ENCODE measurements around the gene LRRIQ4.

LRRIQ4 gene

GRCh38 chr3:169838511-169839030, 25.9 kb downstream of the LRRIQ4 start:
- TF ChIP-seq MYC (IDR thresholded peaks at IDR 0.05; ENCODE audit: low read depth, low read length), result no peak
- no peak for TF ChIP-seq CTCF (IDR thresholded peaks at IDR 0.05; ENCODE audit: low read depth, low read length)
- TF ChIP-seq MAX (IDR thresholded peaks at IDR 0.05; ENCODE audit: low read depth, low read length), result no peak
- TF ChIP-seq POLR2A (IDR thresholded peaks at IDR 0.05; ENCODE audit: extremely low read depth, insufficient read length), result no peak
- H3K4me3 ChIP-seq (ENCODE audit: low read depth, low read length), result no peak overlapping the region
- no peak for DNase-seq (ENCODE audit: low read depth)

GRCh38 chr3:169841171-169841570, 28.5 kb downstream of the LRRIQ4 start:
- no peak for DNase-seq (ENCODE audit: low read depth)

GRCh38 chr3:169842960-169843359, 30.3 kb downstream of the LRRIQ4 start:
- no peak overlapping the region for H3K4me3 ChIP-seq (ENCODE audit: low read depth, low read length)
- DNase-seq (ENCODE audit: low read depth), result no peak
- no peak for TF ChIP-seq POLR2A (IDR thresholded peaks at IDR 0.05; ENCODE audit: extremely low read depth, insufficient read length)
- TF ChIP-seq MYC (IDR thresholded peaks at IDR 0.05; ENCODE audit: low read depth, low read length), result no peak
- no peak for TF ChIP-seq MAX (IDR thresholded peaks at IDR 0.05; ENCODE audit: low read depth, low read length)
- no peak for TF ChIP-seq CTCF (IDR thresholded peaks at IDR 0.05; ENCODE audit: low read depth, low read length)

More at GRCh38 chr3:169841171-169841570, 28.5 kb downstream of the LRRIQ4 start:
- no peak overlapping the region for H3K4me3 ChIP-seq (ENCODE audit: low read depth, low read length)
- TF ChIP-seq CTCF (IDR thresholded peaks at IDR 0.05; ENCODE audit: low read depth, low read length) (no peak), MYC (IDR thresholded peaks at IDR 0.05; ENCODE audit: low read depth, low read length) (no peak), POLR2A (IDR thresholded peaks at IDR 0.05; ENCODE audit: extremely low read depth, insufficient read length) (no peak), MAX (IDR thresholded peaks at IDR 0.05; ENCODE audit: low read depth, low read length) (no peak)

- H3K4me3 ChIP-seq (ENCODE audit: low read depth, low read length), result no peak overlapping the region
- no peak for TF ChIP-seq MAX (IDR thresholded peaks at IDR 0.05; ENCODE audit: low read depth, low read length)
These were observed 34.0 kb downstream of the LRRIQ4 start for GRCh38 chr3:169846458-169847193.

GRCh38 chr3:169847896-169848295, 35.2 kb downstream of the LRRIQ4 start:
- no peak for TF ChIP-seq CTCF (IDR thresholded peaks at IDR 0.05; ENCODE audit: low read depth, low read length)
- no peak for TF ChIP-seq POLR2A (IDR thresholded peaks at IDR 0.05; ENCODE audit: extremely low read depth, insufficient read length)
- no peak for TF ChIP-seq MYC (IDR thresholded peaks at IDR 0.05; ENCODE audit: low read depth, low read length)
- TF ChIP-seq MAX (IDR thresholded peaks at IDR 0.05; ENCODE audit: low read depth, low read length), result no peak
- no peak for DNase-seq (ENCODE audit: low read depth)
- no peak overlapping the region for H3K4me3 ChIP-seq (ENCODE audit: low read depth, low read length)

More at GRCh38 chr3:169846458-169847193, 34.0 kb downstream of the LRRIQ4 start:
- no peak for DNase-seq (ENCODE audit: low read depth)

- TF ChIP-seq MAX (IDR thresholded peaks at IDR 0.05; ENCODE audit: low read depth, low read length), result no peak
- TF ChIP-seq MYC (IDR thresholded peaks at IDR 0.05; ENCODE audit: low read depth, low read length), result no peak
- no peak for TF ChIP-seq POLR2A (IDR thresholded peaks at IDR 0.05; ENCODE audit: extremely low read depth, insufficient read length)
- no peak for TF ChIP-seq CTCF (IDR thresholded peaks at IDR 0.05; ENCODE audit: low read depth, low read length)
- no peak overlapping the region for H3K4me3 ChIP-seq (ENCODE audit: low read depth, low read length)
- DNase-seq (ENCODE audit: low read depth), result no peak
These were observed 36.1 kb downstream of the LRRIQ4 start for GRCh38 chr3:169848741-169849140.
